ENCODE data around the gene AUTS2. TPM values are rescaled to one million over a fixed set of nuclear protein-coding genes. Genes with fewer than 3 reads are reported as not detected.

The AUTS2 gene
- total and polyA plus RNA-seq, 2 donors, result 13.4 to 87.7 TPM

DNA sequence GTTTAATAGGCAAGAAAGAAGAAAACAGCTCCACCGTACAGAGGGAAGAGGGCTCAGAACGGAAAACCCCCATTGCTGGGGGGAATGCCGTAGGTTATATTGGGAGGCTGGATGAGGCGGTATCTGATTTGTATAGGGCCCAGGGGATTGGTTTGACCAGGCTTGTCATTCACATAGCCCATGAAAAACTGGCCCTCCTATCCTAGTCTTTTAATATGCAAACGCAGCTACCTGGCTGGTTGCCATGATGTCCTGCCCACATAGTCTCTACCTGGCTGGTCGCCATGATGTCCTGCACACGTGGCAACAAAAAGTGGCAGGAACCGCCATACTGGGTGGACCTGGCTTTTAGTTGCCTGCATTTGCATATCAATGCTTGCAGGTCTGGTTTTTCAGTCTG lies 84.7 kb downstream of the AUTS2 start:
- 91% methylated on average over 8 of the region's 8 CpGs for WGBS
- Histone ChIP-seq H3K4me1 (ENCODE audit: insufficient read depth) (peaks cover 1% of the 10 kb centered on the region), H3K27ac (ENCODE audit: low read depth) (no peak overlapping the region), H3K36me3 (ENCODE audit: insufficient read depth) (peaks cover 3% of the 10 kb centered on the region), H3K4me3 (ENCODE audit: low read depth, low read length) (no peak overlapping the region)
- no peak for DNase-seq (ENCODE audit: extremely low spot score)

DNA sequence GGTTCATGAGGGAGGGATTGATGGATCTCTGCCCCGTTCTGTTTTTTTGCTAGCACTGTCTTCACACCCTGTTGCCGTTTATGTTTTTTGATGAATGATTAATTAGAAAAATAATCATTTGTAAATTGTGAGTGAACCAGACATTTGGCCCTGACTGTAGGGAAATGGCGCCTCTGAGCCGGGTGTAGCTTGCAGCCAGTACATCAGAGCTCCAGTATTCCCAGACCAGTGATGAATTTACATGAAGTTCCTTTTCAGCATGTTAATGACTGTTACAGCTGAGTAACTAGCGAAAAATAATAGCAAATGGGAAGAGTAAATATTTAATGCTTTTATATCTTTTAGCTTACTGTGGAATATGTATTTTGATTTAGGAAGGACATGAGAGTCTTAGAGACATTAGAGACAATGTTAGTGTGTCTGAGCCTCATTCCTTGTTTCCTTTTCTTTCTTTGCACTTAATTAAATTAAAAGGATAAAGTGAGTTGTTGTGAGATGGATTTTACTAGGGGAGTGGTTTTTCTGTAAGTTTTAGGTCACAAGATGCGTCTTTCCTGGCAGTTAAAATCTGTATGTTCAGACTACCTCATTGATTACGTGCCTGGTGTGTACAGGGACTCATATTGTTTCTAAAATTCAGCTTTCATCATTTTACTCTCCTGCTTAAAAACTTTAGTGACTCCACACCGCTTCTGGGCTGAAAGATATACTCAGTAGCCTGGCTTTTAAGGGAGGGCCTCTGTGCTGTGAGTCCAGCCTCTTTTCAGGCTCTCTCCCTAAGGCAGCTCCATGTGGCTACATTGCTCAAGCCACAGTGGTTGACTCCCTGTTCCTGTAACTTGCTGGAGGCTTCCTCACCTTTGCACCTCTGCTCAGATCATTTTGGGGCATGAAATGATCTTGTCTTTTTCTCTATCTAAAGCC lies 86.4 kb downstream of the AUTS2 start:
- no peak for DNase-seq (ENCODE audit: extremely low spot score)
- Histone ChIP-seq H3K27ac (ENCODE audit: low read depth) (no peak overlapping the region), H3K36me3 (ENCODE audit: insufficient read depth) (peaks cover 3% of the 10 kb centered on the region), H3K4me3 (ENCODE audit: low read depth, low read length) (no peak overlapping the region), H3K4me1 (ENCODE audit: insufficient read depth) (peaks cover 1% of the 10 kb centered on the region)
- WGBS, result 91% methylated on average over 8 of the region's 8 CpGs

DNA sequence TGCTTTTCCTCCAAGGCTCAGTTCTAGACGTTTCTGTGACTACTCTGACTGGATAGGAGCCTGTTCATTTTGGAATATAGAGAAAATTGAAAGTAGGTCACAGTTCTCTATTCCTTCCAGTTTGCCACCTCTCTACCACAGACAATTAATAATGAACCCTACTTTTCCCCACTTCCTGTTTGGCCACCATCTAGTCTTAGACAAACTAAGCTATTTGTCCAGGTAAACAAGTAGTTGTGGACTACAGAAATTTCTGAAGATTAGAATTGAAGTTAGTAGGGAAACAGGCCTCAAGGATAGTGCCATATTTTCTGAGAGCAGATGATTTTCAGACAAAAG lies 87.0 kb downstream of the AUTS2 start:
- H3K4me1 ChIP-seq (ENCODE audit: insufficient read depth), result peaks cover 1% of the 10 kb centered on the region
- no peak for DNase-seq (ENCODE audit: extremely low spot score)
- peaks cover 3% of the 10 kb centered on the region for H3K36me3 ChIP-seq (ENCODE audit: insufficient read depth)
- H3K27ac ChIP-seq (ENCODE audit: low read depth), result no peak overlapping the region
- 39% methylated on average over 1 of the region's 1 CpG for WGBS
- no peak overlapping the region for H3K4me3 ChIP-seq (ENCODE audit: low read depth, low read length)

DNA sequence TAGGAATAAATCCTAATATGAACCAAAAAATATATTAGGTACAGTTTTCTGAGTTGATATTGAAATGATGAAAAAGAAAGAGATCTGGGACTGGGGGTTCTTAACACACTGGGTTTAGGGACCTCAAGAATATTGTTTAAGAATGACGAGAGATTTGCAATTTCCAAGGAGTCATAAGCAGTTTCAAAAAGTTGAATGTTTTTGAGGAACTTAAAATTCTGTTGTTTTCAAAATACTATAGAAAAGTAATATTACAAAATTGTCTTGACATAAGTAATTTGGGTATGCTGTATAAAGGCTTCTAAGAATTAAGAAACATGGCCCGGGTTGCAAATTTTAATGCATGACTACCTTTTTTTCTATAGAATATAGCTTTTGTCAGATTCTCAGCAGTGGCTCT lies 88.1 kb downstream of the AUTS2 start:
- Histone ChIP-seq H3K4me1 (ENCODE audit: insufficient read depth) (peaks cover 1% of the 10 kb centered on the region), H3K27ac (ENCODE audit: low read depth) (no peak overlapping the region), H3K4me3 (ENCODE audit: low read depth, low read length) (no peak overlapping the region), H3K36me3 (ENCODE audit: insufficient read depth) (peaks cover 3% of the 10 kb centered on the region)
- DNase-seq (ENCODE audit: extremely low spot score), result no peak
- WGBS, result 95% methylated on average over 2 of the region's 2 CpGs

DNA sequence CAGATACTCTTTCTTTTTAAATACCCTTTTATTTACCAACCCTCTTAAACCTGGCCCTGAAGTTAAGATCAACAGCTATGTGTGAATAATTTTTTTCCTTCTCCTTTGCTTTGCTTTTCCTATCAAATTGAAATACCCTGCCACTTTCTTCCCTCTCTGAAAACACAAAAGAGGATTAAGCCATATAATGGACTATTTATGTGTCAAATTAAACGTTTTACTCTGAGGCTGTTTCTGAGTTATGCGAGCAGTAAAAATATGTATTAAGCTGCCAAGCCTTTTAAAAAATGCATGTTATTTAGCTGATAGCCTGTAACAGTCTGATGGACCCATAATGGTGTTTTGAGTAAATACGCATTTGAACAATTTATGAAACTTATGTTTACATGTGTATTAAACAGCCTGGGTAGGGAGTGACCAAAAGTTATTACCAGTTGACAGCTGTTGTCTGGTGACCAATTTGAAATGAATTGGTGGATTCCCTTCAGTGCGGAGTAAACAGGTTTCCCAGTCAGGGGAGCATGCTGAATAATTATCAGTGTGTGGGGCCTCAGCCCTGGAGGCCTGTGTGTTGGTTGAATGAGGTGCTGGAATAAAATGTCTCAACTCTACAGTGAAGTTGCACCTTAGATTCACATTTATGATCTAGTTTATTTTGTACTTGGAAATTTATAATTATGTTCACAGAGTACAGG lies 89.6 kb downstream of the AUTS2 start:
- WGBS, result 45% methylated on average over 4 of the region's 4 CpGs
- no peaks in the 10 kb centered on the region for H3K36me3 ChIP-seq (ENCODE audit: insufficient read depth)
- no peak overlapping the region for H3K27ac ChIP-seq (ENCODE audit: low read depth)
- H3K4me1 ChIP-seq (ENCODE audit: insufficient read depth), result peaks cover 1% of the 10 kb centered on the region
- H3K4me3 ChIP-seq (ENCODE audit: low read depth, low read length), result no peak overlapping the region
- DNase-seq (ENCODE audit: extremely low spot score), result no peak

DNA sequence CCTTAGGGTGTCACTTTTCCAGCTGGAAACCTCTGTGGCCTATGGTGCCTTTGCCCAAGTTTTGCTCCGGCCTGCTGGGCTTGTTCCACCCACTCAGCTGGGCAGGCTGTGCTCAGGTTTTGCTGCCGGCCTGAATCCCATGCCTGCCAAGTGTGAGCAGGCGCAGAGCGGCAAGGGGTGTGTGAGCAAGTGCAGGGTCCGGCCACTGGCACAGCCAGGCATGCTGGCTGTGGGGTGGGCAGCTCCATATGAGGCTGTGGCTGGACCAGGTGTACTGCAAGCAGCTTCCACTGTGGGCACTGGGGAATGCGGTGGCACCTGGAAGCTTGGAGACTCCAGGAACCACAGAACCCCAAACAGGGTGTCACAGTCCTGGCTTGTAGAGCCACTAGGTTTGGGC lies 92.1 kb downstream of the AUTS2 start:
- Histone ChIP-seq H3K4me3 (ENCODE audit: low read depth, low read length) (no peak overlapping the region), H3K27ac (ENCODE audit: low read depth) (no peak overlapping the region), H3K36me3 (ENCODE audit: insufficient read depth) (no peaks in the 10 kb centered on the region), H3K4me1 (ENCODE audit: insufficient read depth) (no peaks in the 10 kb centered on the region)
- 97% methylated on average over 6 of the region's 6 CpGs for WGBS
- no peak for DNase-seq (ENCODE audit: extremely low spot score)

DNA sequence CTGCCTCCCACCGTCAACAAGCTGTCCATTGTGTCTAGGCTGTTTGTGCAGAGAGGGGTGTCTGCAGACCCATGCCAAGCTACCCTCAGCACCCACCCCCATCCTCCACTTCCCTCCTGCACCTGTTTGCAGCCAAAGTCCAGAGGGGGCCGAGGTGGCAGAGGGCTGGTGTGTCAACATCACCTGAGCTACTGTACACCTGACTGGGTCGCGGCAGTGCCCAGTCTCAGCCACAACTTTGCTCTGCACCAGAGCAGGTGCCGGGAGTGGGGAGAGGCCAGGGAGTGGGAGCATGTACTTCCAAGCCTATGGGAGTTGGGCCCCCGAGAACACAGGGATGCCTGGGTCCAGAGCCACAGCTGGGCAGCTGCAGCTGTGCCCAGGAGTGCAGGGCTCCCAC lies 93.1 kb downstream of the AUTS2 start:
- H3K4me1 ChIP-seq (ENCODE audit: insufficient read depth), result no peaks in the 10 kb centered on the region
- H3K36me3 ChIP-seq (ENCODE audit: insufficient read depth), result no peaks in the 10 kb centered on the region
- H3K27ac ChIP-seq (ENCODE audit: low read depth), result no peak overlapping the region
- DNase-seq (ENCODE audit: extremely low spot score), result no peak
- 96% methylated on average over 6 of the region's 6 CpGs for WGBS
- no peak overlapping the region for H3K4me3 ChIP-seq (ENCODE audit: low read depth, low read length)

DNA sequence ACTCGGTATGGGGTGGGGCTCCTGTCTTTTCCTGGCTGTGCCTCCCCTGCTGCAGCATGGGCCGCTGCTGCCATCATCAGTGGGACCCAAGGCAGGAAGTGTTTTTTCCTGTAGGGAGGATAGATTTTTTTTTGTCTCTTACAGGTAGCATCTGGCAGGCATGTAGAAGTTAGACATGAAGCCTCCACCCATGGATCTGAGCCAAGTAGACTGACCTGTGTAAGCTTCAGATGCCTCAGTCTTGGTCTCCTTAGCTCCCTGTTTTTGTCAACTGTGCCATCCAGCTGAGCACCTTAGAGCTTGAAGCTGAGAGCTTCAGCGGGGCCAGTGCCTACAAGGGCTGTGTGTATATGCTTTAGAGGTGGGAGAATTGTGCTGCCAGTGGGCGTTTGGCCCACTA lies 93.5 kb downstream of the AUTS2 start:
- Histone ChIP-seq H3K4me3 (ENCODE audit: low read depth, low read length) (no peak overlapping the region), H3K27ac (ENCODE audit: low read depth) (no peak overlapping the region), H3K36me3 (ENCODE audit: insufficient read depth) (no peaks in the 10 kb centered on the region), H3K4me1 (ENCODE audit: insufficient read depth) (no peaks in the 10 kb centered on the region)
- no peak for DNase-seq (ENCODE audit: extremely low spot score)
- WGBS, result 80% methylated on average over 4 of the region's 4 CpGs

DNA sequence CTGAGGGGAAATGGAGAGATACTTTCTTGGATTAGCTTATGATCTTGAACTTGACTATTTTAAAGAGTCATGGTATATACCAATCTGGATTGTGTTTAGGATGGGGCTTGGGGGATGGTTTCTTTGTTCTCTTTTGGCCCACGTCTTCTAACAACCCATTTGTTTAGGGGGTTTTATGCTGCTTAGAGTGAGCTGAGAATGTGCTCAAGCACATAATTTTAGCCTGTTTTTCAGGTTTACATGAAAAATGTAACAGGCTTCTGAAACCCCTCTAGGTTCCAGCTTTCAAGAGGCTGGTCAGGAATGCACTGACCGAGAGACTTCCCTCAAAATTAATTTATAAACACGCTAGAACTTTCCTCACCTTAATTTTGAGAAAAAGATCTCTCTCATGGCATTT lies 94.3 kb downstream of the AUTS2 start:
- Histone ChIP-seq H3K4me3 (ENCODE audit: low read depth, low read length) (no peak overlapping the region), H3K27ac (ENCODE audit: low read depth) (no peak overlapping the region), H3K36me3 (ENCODE audit: insufficient read depth) (no peaks in the 10 kb centered on the region), H3K4me1 (ENCODE audit: insufficient read depth) (no peaks in the 10 kb centered on the region)
- WGBS, result 92% methylated on average over 3 of the region's 3 CpGs
- DNase-seq (ENCODE audit: extremely low spot score), result no peak

DNA sequence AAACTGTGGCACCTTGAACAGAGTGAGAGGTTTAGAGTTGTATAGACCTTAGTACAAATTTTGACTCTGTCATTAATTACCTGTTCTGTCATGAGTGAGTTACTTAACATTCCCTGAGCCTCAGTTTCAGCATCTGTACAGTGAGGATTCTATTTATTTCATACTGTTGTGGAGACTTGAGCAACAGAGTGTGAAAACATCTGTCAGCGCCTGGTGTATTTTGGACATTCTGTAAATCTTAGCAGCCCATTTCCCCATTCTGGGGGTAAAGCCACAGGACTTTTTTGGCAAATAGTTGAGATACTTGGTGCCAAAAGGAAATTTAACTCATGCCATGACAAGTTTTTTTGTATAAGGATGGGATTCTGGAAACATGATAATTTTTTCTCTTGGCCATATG lies 94.8 kb downstream of the AUTS2 start:
- H3K4me3 ChIP-seq (ENCODE audit: low read depth, low read length), result no peak overlapping the region
- whole genome bisulfite sequencing, result 95% methylated on average over 1 of the region's 1 CpG
- no peaks in the 10 kb centered on the region for H3K4me1 ChIP-seq (ENCODE audit: insufficient read depth)
- no peaks in the 10 kb centered on the region for H3K36me3 ChIP-seq (ENCODE audit: insufficient read depth)
- no peak for DNase-seq (ENCODE audit: extremely low spot score)
- H3K27ac ChIP-seq (ENCODE audit: low read depth), result no peak overlapping the region

DNA sequence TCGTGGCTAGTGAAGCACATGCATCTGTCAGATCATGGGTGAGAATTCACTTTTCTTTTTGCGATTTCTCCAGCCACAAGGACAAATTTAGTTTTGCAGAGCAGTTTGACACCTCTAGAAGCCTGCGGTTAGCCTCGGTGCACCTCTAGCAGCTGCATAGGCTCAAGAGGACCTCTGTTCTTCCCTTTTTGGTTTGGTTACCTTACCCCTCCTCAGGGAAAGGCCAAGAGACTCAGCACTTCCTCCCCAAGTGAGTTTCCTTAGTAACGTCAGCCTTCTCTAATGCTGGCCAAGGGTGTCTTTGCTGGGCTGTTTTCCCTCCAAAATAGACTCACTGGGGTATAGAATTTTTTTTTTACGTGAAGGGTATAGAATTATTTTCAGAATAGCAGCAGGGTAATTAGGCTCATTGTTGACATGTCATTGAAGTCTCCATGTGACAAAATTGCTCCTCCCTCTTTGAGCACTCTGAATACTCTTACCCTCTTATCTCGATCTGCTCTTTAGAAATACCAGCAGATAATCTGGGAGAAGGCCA lies 97.8 kb downstream of the AUTS2 start:
- Histone ChIP-seq H3K27ac (ENCODE audit: low read depth) (no peak overlapping the region), H3K4me1 (ENCODE audit: insufficient read depth) (no peaks in the 10 kb centered on the region), H3K36me3 (ENCODE audit: insufficient read depth) (no peaks in the 10 kb centered on the region), H3K4me3 (ENCODE audit: low read depth, low read length) (no peak overlapping the region)
- DNase-seq (ENCODE audit: extremely low spot score), result no peak
- WGBS, result 83% methylated on average over 7 of the region's 7 CpGs

DNA sequence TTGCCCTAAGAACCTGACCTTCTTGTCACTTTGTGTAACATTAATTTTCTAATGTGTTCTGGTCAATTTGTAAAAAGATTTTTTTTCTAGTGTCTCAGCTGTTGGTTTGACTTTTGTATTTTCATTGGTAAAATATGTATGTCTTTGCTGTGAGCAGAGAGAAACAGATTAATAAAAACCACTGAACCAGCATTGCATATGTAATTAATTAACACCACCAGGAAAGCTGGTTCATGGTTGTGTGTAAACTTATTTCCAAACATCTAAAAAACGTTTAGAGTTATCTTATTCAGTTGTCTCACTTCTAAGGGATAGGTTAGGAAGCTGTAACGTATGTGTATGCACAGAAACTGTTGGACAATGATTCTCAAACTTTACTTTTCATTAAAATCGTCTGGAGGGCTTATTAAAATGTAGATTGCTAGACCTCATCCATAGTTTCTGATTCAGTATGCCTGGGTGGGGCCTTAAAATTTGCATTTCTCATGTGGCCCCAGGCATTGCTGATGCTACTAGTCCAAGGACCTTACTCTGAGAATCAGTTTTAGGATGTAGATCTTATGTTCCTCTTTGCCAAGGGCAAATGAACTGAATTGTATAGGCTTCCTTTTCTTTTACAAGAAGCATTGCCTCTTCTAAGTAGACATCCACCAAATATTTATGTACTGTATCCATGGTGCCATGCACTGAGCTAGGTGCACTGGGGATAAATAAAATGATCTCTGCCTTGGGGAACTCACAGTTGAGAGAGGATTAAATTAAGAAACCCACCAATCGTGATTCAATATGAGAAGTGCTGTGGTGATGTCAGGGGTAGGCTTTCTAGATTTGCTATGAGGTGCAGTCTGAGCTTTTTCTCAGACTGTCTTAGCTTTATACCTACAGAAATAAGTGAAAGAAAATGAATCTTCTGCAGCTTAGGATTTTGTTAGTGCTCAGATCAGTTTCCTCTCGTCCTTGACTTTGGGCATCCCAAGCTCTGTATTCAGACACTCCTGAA lies 98.7 kb downstream of the AUTS2 start:
- H3K27ac ChIP-seq (ENCODE audit: low read depth), result no peak overlapping the region
- no peak for DNase-seq (ENCODE audit: extremely low spot score)
- no peaks in the 10 kb centered on the region for H3K36me3 ChIP-seq (ENCODE audit: insufficient read depth)
- WGBS, result 76% methylated on average over 5 of the region's 5 CpGs
- H3K4me3 ChIP-seq (ENCODE audit: low read depth, low read length), result no peak overlapping the region
- no peaks in the 10 kb centered on the region for H3K4me1 ChIP-seq (ENCODE audit: insufficient read depth)

DNA sequence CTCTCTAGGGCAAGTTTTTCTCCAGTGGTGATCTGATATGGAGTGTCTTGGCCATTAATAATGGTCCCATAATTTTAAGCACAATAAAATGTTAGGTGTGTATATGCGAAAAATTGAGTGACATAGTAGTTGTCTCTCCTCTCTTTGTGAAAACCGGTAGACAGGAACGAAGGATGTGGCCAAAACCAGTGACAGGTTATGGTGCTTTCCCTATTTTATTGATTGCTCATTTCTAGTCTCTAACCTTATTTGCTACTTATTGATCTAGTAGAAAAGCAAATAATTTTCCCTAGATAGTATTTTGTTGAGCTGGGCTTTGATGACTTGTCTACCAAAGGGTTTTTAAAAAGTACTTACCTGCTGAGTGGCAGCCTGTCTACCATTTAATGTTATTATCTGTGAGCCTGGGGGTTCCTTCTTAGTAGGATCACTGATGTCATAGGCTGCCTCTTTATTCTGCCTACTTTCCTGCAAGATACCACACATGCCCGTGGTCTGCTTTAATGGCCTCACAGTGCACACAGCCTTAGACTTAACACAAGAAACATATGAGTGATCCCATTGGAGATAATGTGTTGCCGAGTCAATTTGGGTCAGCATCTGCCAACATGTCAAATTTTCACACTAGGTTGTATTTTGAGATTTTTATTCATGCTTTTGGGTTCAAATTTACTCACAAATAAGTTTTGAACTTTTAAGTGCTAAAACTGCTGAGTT lies 100.0 kb downstream of the AUTS2 start:
- DNase-seq (ENCODE audit: extremely low spot score), result no peak
- 87% methylated on average over 5 of the region's 5 CpGs for WGBS
- peaks cover 1% of the 10 kb centered on the region for H3K4me1 ChIP-seq (ENCODE audit: insufficient read depth)
- H3K4me3 ChIP-seq (ENCODE audit: low read depth, low read length), result no peak overlapping the region
- H3K27ac ChIP-seq (ENCODE audit: low read depth), result no peak overlapping the region
- no peaks in the 10 kb centered on the region for H3K36me3 ChIP-seq (ENCODE audit: insufficient read depth)
